ENCODE data around the gene NKPD1. TPM values are rescaled to one million over a fixed set of nuclear protein-coding genes. Genes with fewer than 3 reads are reported as not detected.

NKPD1 gene
- not detected in 2 replicates for total RNA-seq (2014; rRNA removed; shearing (Covaris generic))
- not detected in 2 replicates for polyA plus RNA-seq (2015; cell fraction: cytosol; rRNA removed)
- not detected in 2 replicates for polyA plus RNA-seq (2015; cell fraction: nucleus; rRNA removed)

- no peak for DNase-seq (ENCODE audit: low read depth)
These were observed at the start of gene NKPD1 for GRCh38 chr19:45160870-45161737. Gene NKPD1, minus strand, starts transcription at chr19:45160982. Its CDS starts 832 bp downstream, at chr19:45160150.

GRCh38 chr19:45206328-45206727 is 45.5 kb upstream of the NKPD1 start:
- no peak for DNase-seq (ENCODE audit: low read depth)

- no peak for DNase-seq (ENCODE audit: low read depth)
These were observed 45.0 kb upstream of the NKPD1 start for GRCh38 chr19:45205810-45206209.

- no peak for DNase-seq (ENCODE audit: low read depth)
These were observed 41.9 kb upstream of the NKPD1 start for GRCh38 chr19:45202637-45203036.

- peak; percentile 47 for DNase-seq (ENCODE audit: low read depth)
These were observed 39.8 kb upstream of the NKPD1 start for GRCh38 chr19:45200568-45200967.

- DNase-seq (ENCODE audit: low read depth): peak; percentile 27
These were observed 35.0 kb upstream of the NKPD1 start for GRCh38 chr19:45195764-45196163.

GRCh38 chr19:45191375-45191774 is 30.6 kb upstream of the NKPD1 start:
- DNase-seq (ENCODE audit: low read depth): no peak

- DNase-seq (ENCODE audit: low read depth): no peak
These were observed 29.2 kb upstream of the NKPD1 start for GRCh38 chr19:45189971-45190370.

- DNase-seq (ENCODE audit: low read depth): no peak
These were observed 26.8 kb upstream of the NKPD1 start for GRCh38 chr19:45187421-45188100.

GRCh38 chr19:45186509-45187334 is 25.9 kb upstream of the NKPD1 start:
- DNase-seq (ENCODE audit: low read depth): peak; percentile 49

GRCh38 chr19:45184115-45184514 is 23.3 kb upstream of the NKPD1 start:
- no peak for DNase-seq (ENCODE audit: low read depth)

GRCh38 chr19:45182758-45183157 is 22.0 kb upstream of the NKPD1 start:
- DNase-seq (ENCODE audit: low read depth): no peak

GRCh38 chr19:45180936-45181335 is 20.2 kb upstream of the NKPD1 start:
- DNase-seq (ENCODE audit: low read depth): no peak

GRCh38 chr19:45179892-45180370 is 19.1 kb upstream of the NKPD1 start:
- DNase-seq (ENCODE audit: low read depth): no peak

GRCh38 chr19:45179072-45179891 is 18.5 kb upstream of the NKPD1 start:
- no peak for DNase-seq (ENCODE audit: low read depth)

- DNase-seq (ENCODE audit: low read depth): peak; percentile 100
These were observed 17.7 kb upstream of the NKPD1 start, which contains the start of gene BLOC1S3 for GRCh38 chr19:45178262-45179071. Gene BLOC1S3, plus strand, starts transcription at chr19:45178784. Its CDS starts 513 bp downstream, at chr19:45179297.

GRCh38 chr19:45177817-45178261 is 17.1 kb upstream of the NKPD1 start, which contains the start of gene TRAPPC6A:
Gene TRAPPC6A, minus strand, starts transcription at chr19:45178237. Its CDS starts 19 bp downstream, at chr19:45178218.
- DNase-seq (ENCODE audit: low read depth): no peak

GRCh38 chr19:45175515-45176345 is 14.9 kb upstream of the NKPD1 start:
- DNase-seq (ENCODE audit: low read depth): no peak
